ENCODE results near the gene MTERF4.

MTERF4 gene

GRCh38 chr2:241082341-241083090 lies 19.6 kb downstream of the MTERF4 start:
- TF ChIP-seq POLR2A (IDR thresholded peaks at IDR 0.05; ENCODE audit: low read length) (no peak), GATA1 (IDR thresholded peaks at IDR 0.05; ENCODE audit: low read depth, low read length) (no peak)
- no peak for DNase-seq

- DNase-seq = no peak
- TF ChIP-seq GATA1 (IDR thresholded peaks at IDR 0.05; ENCODE audit: low read depth, low read length) (no peak), POLR2A (IDR thresholded peaks at IDR 0.05; ENCODE audit: low read length) (no peak)
Measured at GRCh38 chr2:241081643-241082340, 20.3 kb downstream of the MTERF4 start.

- TF ChIP-seq GATA1 (IDR thresholded peaks at IDR 0.05; ENCODE audit: low read depth, low read length) (no peak), POLR2A (IDR thresholded peaks at IDR 0.05; ENCODE audit: low read length) (no peak)
- DNase-seq = no peak
Measured at GRCh38 chr2:241081190-241081642, 20.9 kb downstream of the MTERF4 start.

GRCh38 chr2:241080405-241081189 lies 21.5 kb downstream of the MTERF4 start:
- no peak for TF ChIP-seq POLR2A (IDR thresholded peaks at IDR 0.05; ENCODE audit: low read length)
- TF ChIP-seq GATA1 (IDR thresholded peaks at IDR 0.05; ENCODE audit: low read depth, low read length) = no peak
- DNase-seq = no peak

GRCh38 chr2:241074901-241075540 lies 27.1 kb downstream of the MTERF4 start:
- TF ChIP-seq POLR2A (IDR thresholded peaks at IDR 0.05; ENCODE audit: low read length) = no peak
- DNase-seq = no peak

- TF ChIP-seq POLR2A (IDR thresholded peaks at IDR 0.05; ENCODE audit: low read length) (no peak), GATA1 (IDR thresholded peaks at IDR 0.05; ENCODE audit: low read depth, low read length) (no peak)
- no peak for DNase-seq
Measured at GRCh38 chr2:241074065-241074818, 27.8 kb downstream of the MTERF4 start.

- no peak for DNase-seq
Measured at GRCh38 chr2:241073166-241074064, 28.7 kb downstream of the MTERF4 start.

GRCh38 chr2:241072553-241073165 lies 29.4 kb downstream of the MTERF4 start:
- no peak for DNase-seq
- TF ChIP-seq GATA1 (IDR thresholded peaks at IDR 0.05; ENCODE audit: low read depth, low read length) (no peak), POLR2A (IDR thresholded peaks at IDR 0.05; ENCODE audit: low read length) (no peak)

More at GRCh38 chr2:241073166-241074064, 28.7 kb downstream of the MTERF4 start:
- TF ChIP-seq POLR2A (IDR thresholded peaks at IDR 0.05; ENCODE audit: low read length) = no peak
- no peak for TF ChIP-seq GATA1 (IDR thresholded peaks at IDR 0.05; ENCODE audit: low read depth, low read length)

- TF ChIP-seq GATA1 (IDR thresholded peaks at IDR 0.05; ENCODE audit: low read depth, low read length) (no peak), POLR2A (IDR thresholded peaks at IDR 0.05; ENCODE audit: low read length) (no peak)
- DNase-seq = no peak
Measured at GRCh38 chr2:241072151-241072550, 29.9 kb downstream of the MTERF4 start.

GRCh38 chr2:241071677-241072111 lies 30.4 kb downstream of the MTERF4 start:
- DNase-seq = no peak
- no peak for TF ChIP-seq POLR2A (IDR thresholded peaks at IDR 0.05; ENCODE audit: low read length)
- TF ChIP-seq GATA1 (IDR thresholded peaks at IDR 0.05; ENCODE audit: low read depth, low read length) = no peak

- DNase-seq = no peak
- no peak for TF ChIP-seq POLR2A (IDR thresholded peaks at IDR 0.05; ENCODE audit: low read length)
- no peak for TF ChIP-seq GATA1 (IDR thresholded peaks at IDR 0.05; ENCODE audit: low read depth, low read length)
Measured at GRCh38 chr2:241070811-241071676, 31.0 kb downstream of the MTERF4 start.

All from erythroblast (primary cell).